Posterior vena cava (tissue), 2 donors: ENCODE measurements around the gene AMZ2. TPM values are rescaled to one million over a fixed set of nuclear protein-coding genes. Genes with fewer than 3 reads are reported as not detected.
"Not testable (repeated sequence)": the region's sequence is repeated elsewhere in the genome, so short reads cannot be mapped to it uniquely, and the experiment has no call there.

ENCODE experiments used
- DNase-seq: peaks from one replicate; pipeline ENCODE4 v3.0.0-alpha.2; 2020; ENCODE audit warnings: low spot score
- intact Hi-C, 2 donors: fragments of 100-400 bp; cut with DNase I; formaldehyde crosslinking; loops; one replicate each; pipeline versions ENCODE4 v1.14.1 to v1.14.2; 2022 to 2023
- total RNA-seq, 2 donors: library from RNA; stranded (reverse); fragmentation: NEBNext Ultra II Directional; extraction: Animal tissue kit (Norgen Biotek cat#: 25700); gene quantifications; one replicate each; pipeline ENCODE4 v1.2.1, GENCODE V29; 2021
- donor health status: DM: yes; HTN: yes; CAD: no.
- donor health status: DM: yes; HTN: yes; CAD: no.

Gene AMZ2
- total RNA-seq, 2 donors from 2014 or later, result 43.4 to 58.9 TPM

DNA sequence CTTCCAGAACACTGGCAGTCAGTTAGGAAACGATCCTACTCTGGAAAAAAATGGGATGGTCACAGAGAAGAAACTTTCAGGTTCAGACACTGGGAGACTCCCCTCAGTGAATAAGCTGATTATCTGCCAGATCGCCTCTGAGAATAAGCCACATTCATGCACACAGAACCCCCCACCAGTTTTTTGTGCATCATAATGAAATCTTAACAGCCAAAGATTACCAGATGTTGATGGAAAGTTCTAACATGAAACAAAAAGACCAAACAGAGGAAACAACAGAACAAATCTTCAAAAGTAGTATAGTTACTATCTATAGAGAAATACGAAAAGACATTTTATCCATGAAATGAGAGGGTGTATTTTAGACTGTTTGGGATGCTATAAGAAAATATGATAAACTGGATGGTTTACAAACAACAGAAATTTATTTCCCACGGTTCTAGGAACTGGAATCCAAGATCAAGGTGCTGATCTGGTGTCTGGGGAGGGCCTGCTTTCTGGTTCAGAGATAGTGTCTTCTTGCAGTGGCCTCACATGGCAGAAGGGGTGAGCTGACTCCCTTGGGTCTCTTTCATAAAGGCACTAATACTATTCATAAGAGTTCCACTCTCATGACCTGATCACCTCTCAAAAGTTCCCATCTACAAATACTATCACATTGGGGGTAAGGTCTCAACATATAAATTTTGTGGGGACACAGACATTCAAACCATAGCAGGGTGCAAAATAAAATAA, 8.0 kb upstream of the AMZ2 start:
- no peak for DNase-seq
- intact Hi-C loops, result no loop called here

DNA sequence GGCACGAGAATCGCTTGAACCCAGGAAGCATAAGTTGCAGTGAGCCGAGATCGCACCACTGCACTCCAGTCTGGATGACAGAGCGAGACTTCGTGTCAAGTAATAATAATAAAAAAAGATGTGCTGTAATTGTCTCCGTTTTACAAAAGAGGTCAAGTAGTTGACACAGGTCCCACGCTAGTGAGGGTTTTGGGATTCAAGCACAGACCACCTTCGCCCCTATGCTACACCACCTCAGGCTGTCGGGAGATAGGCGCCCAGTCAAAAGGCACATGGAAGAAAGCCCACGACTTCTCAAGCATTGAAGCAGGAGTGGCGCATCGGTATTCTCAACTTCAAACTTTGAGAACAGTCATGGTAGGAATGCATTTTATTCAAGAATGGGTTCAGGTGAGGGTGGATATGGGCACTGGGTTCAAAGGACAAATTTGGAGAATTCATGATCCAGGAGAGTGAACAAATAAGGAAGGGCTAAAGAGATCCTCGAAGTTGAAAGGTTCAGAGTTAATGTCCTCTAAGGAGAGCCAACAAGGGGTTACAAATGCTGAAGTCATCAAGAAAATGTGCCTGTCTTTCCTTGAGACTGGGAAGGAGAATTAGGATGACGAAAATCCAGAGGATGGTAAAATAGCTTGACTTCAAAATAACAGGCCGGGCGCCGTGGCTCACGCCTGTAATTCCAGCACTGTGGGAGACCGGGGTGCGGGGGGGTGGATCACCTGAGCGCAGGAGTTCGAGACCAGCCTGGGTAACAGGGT, 1.4 kb upstream of the AMZ2 start:
- DNase-seq, result no peak
- intact Hi-C loops, result no loop called here

DNA sequence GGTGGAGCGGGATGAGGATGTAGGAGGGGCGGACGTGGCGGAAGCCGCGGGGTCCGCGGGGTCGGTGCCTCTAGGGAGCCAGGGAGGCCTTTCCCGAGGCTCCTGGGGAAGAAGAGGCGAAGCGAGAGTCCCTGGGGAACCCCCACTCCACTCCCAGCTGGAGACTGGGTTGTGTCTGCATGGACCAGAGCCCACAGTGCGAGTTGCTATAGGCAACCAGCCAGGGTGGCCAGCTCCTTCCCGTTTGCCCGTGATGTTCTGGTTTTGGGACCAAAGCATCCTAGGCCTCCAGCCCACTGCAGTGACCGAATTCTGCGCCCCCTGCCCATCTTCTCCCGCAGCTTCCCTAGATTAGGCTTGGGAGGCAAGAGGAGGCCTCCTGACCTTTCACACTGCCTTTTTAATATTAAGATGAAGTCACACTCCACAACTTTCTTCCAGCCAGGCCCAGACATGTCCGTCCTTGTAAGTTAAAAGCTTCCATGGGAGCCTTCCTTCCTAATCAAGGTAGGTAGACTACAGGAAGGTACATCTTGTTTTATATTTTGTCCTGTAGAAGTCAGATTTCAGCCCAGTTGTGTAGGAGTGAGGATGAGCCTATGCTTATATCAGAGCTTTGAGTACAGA, 469 bp downstream of the AMZ2 start:
- DNase-seq, result no peak
- intact Hi-C loops, result no loop called here

DNA sequence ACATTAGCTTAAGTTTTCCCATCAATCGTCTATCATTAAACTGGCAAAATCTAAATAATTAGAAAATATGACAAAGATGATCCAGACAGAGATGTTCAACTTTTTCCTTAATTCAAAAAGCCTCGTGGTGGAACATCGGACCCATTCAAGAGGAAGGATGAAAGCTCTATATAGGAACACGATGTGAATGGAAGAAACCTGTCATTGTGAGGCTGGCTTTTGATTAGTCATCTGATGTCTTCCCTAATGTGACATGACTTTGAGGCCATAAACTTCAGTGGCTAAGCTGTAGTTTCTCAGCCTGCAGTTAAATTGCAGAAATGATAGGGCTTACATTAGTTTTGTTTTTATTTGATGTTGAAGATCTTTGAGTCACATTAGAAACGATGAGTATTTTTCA, 1.0 kb downstream of the AMZ2 start:
- DNase-seq, result no peak
- intact Hi-C loops, result no loop called here

DNA sequence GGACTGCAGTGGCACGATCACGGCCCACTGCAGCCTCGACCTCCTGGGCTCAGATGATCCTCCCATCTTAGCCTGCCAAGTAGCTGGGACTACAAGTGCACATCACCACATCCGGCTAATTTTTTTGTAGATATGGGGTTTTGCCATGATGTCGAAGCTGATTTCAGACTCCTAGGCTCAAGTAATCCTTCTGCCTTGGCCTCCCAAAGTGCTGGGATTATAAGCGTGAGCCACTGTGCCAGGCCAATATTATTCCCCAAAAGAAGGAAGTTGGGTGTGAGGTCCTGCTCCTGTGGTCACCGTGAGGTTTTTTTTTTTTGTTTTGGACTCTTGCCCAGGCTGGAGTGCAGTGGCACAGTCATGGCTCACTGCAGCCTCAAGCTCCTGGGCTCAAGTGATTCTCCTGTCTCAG, 1.5 kb downstream of the AMZ2 start:
- intact Hi-C loops, result no loop called here
- no peak for DNase-seq

DNA sequence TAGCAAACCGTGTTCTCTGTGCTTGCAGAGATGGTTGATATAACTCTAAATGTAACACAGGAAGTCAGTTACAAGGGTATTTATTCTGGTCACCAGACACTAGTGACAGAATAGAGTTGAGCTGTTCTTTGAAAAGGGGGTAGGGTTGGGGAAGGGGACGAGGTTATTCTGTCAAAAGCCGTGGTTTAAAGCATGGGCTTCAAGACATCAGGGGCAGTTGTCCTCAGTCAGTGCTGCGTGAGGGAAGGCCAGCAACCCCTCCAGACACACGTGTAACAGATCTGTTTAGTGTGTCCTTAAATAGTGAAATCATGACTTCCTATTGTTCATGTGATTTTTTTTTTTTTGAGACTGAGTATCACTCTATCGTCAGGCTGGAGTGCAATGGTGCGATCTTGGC, 5.6 kb downstream of the AMZ2 start:
- intact Hi-C loops, DNase-seq: not testable (repeated sequence)

DNA sequence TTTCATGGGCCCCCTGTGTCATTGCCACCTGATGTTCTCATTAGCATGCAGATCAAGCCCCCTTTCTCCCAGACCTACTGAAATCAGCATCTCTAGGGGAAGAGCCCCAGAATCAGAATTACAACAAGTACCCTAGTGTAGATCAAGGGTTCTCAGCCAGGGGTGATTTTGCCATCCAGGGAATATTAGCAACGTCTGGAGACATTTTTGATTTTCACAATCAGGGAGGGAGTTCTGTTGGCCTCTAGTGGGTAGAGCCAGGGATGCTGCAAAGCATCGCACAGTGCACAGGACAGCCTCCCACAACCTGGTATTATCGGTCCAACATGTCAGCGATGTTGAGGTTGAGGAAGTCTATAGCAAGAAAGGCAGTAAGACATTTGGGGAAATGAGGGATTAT, 7.3 kb downstream of the AMZ2 start:
- intact Hi-C loops, result no loop called here
- no peak for DNase-seq

DNA sequence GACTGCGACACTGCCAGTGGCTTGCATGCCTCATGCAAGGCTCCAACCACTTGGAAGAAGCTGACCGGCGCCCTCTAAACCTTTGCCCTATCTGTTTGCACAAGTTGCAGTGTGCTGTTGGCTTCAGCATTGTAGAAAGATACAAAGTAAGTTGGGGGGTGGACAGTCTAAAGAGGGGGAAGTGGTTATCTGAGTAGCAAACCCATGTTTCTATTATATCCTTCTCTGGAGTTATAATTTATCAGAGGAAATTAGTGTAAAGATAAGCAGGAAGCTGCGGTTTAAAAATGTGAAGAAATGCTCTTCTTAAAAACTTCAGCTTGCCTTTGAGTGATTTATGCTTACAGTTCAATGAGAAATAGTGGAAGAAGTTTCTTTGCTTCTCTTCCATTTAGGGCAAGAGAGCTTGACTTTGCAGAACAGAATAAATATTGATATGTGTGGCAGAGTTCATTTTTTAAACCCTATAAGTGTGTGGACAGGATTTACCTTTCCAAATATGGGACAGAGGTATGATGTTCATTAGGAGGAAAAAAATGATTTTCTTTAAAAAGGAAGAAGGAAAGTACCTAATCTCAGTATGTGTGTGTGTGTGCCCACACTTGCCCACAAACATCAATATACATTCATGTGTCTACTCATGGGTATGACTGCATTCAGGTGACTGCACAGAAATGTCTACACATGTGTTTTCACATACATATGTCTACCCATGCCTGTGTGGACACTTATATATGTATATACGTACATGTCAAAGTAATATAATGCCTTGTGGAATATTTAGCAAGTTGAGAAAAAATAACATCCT, 8.1 kb downstream of the AMZ2 start:
- intact Hi-C loops, result no loop called here

DNA sequence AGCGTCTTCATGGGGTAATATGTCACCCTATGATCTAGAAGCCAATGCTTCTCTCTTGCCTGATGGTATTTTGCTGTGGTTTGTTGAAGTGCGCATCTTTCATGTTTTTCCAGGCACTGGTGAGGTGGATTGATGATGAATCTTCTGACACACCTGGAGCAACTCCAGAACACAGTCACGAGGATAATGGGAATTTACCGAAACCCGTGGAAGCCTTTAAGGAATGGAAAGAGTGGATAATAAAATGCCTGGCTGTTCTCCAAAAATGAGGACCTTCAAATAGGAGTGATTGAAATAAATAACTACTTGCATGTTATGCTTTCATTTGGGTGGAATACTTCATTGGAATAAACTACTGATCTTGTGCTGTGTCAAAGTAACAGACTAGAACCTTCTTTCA, 8.9 kb downstream of the AMZ2 start:
- DNase-seq, intact Hi-C loops: not testable (repeated sequence)

More for the DNA sequence above, 8.1 kb downstream of the AMZ2 start:
- DNase-seq, result no peak

DNA sequence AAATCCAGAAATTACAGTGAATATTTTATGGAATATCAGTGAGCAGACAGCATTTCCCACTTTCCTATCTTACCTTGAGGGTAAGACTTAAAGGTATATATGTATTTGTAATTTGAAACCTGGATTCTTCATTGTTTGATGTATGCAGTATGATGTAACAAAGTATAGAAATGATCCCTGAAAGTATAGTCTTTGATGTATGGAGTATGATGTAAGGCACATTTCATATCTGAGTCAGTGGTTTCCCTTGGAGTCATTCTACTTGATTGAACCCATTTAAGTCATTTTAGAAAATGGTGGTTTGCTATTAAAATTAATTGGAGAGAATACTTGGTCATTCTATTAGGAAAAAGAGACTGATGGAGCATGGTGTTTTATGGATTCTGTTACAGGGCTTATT, 10.1 kb downstream of the AMZ2 start:
- intact Hi-C loops, result no loop called here
- DNase-seq, result no peak

DNA sequence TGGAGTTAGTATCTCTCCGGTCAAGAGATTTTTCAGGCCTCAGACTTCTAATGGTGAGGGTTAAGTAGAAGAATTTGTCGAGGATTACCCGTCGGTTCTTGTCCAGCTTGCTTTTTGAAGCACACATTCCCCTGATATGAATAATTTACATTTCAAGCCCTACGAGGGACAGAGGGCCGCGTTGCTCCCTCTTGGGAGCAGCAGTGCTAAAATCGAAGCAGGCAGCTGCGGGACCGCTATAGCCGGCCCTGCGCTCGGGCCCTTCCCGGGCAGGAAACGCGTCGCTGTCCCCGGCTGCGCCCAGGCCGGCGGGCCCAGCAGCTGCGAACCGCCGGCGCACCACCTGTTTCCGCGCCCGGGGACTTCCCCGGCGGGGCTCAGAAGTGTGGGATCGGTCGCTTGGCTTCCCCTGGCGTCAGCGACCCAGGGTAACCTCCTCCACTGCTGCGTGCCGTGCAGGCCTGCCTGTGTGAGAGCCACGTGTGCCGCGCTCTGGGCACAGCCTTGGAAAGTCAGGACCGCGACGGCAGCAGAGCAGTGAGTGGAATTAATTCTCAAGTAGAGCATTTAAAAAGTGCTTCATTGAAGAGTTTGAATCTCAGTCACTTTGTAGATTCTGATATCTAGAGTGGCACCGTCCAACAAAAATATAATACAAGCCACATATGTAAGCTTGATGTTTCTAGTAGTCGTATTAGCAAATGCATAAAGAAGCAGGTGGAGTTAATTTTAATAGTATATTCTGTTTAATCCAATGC, 11.2 kb downstream of the AMZ2 start:
- peak; percentile 91 for DNase-seq
- intact Hi-C loops, result not testable (repeated sequence)

DNA sequence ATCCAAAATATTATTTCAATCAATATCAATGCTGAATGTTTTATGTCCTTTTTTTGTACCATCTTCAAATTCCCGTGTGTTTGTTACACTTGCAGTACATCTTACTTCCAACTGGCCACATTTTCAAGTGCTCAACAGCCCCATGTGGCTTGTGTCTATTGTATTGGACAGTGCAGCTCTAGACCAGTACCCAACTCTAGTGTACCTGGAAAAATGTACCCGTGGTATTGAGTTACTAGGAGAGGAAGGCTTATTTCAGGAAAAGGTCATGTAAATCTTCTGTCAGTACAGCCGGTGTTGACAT, 11.8 kb downstream of the AMZ2 start:
- intact Hi-C loops, DNase-seq: not testable (repeated sequence)

DNA sequence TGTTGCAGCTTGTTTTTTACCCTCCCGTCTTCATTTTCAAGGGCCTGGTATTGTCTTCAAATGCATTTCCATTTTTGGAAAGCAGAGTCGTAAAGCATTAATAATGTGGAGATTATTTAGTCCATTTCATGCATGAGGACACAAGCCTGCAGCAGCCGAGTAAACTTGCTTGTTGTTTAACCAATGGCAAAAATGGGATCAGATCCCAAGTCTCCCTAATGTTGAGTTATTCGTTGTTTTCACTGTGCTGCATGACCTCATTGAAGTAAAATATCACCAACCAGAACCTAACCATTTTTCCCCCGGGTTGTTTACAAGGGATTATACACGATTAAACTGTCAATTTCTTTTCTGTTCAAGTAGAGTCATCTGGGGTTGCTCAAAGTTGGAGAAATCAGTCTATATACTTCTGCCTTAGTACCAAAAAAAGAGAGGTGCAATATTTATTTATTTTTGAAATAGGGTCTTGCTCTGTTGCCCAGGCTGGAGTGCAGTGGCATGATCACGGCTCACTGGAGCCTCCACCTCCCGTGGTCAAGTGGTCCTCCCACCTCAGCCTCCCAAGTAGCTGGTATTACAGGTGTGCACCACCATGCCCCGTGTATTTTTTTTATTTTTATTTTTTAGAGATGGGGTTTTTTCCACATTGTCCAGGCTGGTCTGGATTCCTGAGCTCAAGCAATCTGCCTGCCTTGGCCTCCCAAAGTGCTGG, 12.4 kb downstream of the AMZ2 start:
- intact Hi-C loops, result loop anchor here in 1 of 2 donors (5.0 to 10.0 kb wide), 2 partner anchors 142 to 175 kb away; no protein-coding TSS in a partner anchor
- no peak for DNase-seq

DNA sequence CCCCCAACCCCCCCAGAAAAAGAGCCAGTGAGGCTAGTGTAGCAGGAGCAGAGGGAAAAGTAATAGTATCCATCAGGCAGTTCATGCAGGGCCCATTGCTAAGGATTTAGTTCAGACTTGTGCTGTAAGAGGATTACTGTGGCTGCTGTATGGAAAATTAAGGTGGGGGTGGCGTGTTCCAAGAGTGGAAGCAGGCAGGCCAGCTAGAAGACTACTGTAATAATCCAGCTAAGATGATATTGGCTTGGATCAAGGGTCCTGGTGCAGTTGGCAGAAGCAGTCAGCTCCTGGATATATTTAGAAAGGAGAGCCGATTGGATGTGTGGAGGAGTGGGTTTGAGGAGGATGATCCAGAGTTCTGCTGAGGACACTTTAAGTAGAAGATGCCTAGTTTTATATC, 14.6 kb downstream of the AMZ2 start:
- intact Hi-C loops, result loop anchor here in 1 of 2 donors (5.0 to 10.0 kb wide), 2 partner anchors 140 to 172 kb away; no protein-coding TSS in a partner anchor
- DNase-seq, result not testable (repeated sequence)

DNA sequence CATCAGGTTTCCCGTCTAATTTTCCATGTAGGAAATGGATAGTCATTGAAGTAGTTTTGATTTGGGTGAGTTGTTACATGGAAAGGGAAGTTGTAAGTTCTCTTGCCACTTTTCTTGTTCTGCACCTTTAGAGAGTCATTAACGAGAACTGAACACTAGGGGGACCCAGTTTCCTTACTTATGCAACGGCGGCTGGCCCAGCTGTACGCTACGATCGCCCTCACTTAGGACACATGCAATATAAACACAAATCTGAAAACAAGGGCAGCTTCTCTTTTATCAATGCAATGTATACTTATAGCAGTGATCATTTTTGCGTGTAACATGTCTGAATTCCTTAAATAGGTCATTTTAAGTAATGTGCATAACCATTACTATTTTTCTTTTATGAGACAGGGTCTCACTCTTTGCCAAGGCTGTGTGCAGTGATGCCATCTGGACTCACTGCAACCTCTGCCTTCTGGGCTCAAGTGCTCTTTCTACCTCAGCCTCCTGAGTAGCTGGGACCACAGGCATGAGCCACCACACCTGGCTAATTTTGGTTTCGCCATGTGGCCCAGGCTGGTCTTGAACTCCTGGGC, 15.3 kb downstream of the AMZ2 start:
- intact Hi-C loops, result loop anchor here in 1 of 2 donors (5.0 to 10.0 kb wide), 2 partner anchors 139 to 172 kb away; no protein-coding TSS in a partner anchor
- DNase-seq, result not testable (repeated sequence)

DNA sequence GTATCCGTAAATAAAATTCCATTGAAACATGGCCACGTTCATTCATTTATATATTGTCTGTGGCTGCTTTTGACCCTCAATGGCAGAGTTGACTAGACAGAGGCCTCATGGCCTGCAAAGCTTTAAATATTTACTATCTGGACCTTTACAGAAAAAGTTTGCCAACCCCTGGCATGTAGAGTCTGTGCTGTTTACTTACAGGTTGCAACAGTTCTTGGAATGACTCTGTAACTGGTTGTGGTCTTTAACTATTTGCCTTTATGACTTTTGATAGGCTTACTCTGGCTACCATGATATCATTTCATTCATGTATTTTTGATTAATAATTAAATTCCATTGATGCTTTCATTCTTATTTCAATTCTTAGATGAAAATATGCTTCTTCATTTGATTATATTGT, 18.0 kb downstream of the AMZ2 start:
- intact Hi-C loops, result loop anchor here in 1 of 2 donors (10.0 kb wide), 1 partner anchor 169 kb away; no protein-coding TSS in a partner anchor
- DNase-seq, result not testable (repeated sequence)

DNA sequence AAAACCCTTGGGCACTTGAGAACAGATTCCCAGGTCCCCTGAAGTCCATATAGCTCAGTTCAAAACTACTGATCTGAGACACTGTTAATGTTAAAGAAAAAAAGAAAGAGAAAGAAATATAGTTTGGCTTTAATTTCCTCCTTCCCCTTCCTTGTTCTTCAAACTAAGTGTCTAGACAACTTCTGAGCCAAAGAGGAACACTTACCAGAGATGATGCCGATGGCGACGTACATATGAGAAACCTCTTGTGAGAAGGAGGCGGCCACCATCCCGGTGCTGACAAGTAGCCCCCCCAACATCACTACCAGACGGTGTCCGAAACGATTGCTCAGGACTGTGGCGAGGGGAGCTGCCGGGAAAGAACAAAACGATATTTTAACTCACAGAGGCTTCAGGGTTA, 25.9 kb downstream of the AMZ2 start:
- no peak for DNase-seq
- intact Hi-C loops, result no loop called here

DNA sequence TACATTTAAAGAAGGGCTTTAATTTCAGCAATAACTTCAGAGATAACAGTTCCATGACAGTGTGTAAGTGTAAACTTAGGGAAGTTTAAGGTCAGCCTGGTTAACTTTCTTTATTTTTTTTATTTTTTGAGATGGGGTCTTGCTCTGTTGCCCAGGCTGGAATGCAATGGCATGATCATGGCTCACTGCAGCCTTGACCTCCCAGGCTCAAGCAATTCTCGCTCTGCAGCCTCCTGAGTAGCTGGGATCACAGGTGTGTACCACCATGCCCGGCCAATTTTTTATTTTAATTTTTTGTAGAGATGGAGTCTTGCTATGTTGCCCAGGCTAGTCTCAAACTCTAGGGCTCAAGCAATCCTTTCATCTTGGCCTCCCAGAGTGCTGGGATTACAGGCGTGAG, 28.5 kb downstream of the AMZ2 start:
- intact Hi-C loops, result not testable (repeated sequence)

More for the DNA sequence above, 28.5 kb downstream of the AMZ2 start:
- not testable (repeated sequence) for DNase-seq
